Smooth muscle cell (in vitro differentiated cells): ENCODE data around the gene DNAH11. TPM values are rescaled to one million over a fixed set of nuclear protein-coding genes. Genes with fewer than 3 reads are reported as not detected.

Experiments used
- DNase-seq: peaks from one replicate; lab custom pipeline; 2025; ENCODE audit not compliant: unreplicated experiment; lab: John Stamatoyannopoulos, UW
- H2AFZ ChIP-seq: fragments of 200-600 bp; sonication (generic); 2 replicates; pipeline ENCODE4 v1.6.0; 2016; ENCODE audit warnings: antibody characterized with exemption, low read depth, mild to moderate bottlenecking
- H3F3A ChIP-seq: fragments of 200-600 bp; sonication (generic); 2 replicates; pipeline ENCODE4 v1.6.0; 2017; ENCODE audit warnings: antibody characterized with exemption, low read depth
- H3K27ac ChIP-seq: fragments of 200-600 bp; sonication (generic); 2 replicates; pipeline ENCODE4 v1.5.1; 2016; ENCODE audit warnings: low read depth, mild to moderate bottlenecking
- H3K27me3 ChIP-seq: fragments of 200-600 bp; sonication (generic); 2 replicates; pipeline ENCODE4 v1.6.1; 2016; ENCODE audit warnings: low read depth, mild to moderate bottlenecking
- H3K36me3 ChIP-seq: fragments of 200-600 bp; sonication (generic); 2 replicates; pipeline ENCODE4 v1.5.1; 2016; ENCODE audit warnings: low read depth
- H3K4me1 ChIP-seq: fragments of 200-600 bp; sonication (generic); 2 replicates; pipeline ENCODE4 v1.5.1; 2016; ENCODE audit warnings: low read depth
- H3K4me2 ChIP-seq: fragments of 200-600 bp; sonication (generic); 2 replicates; pipeline ENCODE4 v1.6.0; 2016; ENCODE audit warnings: mild to moderate bottlenecking
- H3K4me3 ChIP-seq: fragments of 200-600 bp; sonication (generic); 2 replicates; pipeline ENCODE4 v1.5.1; 2016; ENCODE audit warnings: mild to moderate bottlenecking
- H3K79me2 ChIP-seq: fragments of 200-600 bp; sonication (generic); 2 replicates; pipeline ENCODE4 v1.6.0; 2016; ENCODE audit warnings: low read depth, mild to moderate bottlenecking
- H3K9ac ChIP-seq: fragments of 200-600 bp; sonication (generic); 2 replicates; pipeline ENCODE4 v1.6.0; 2016; ENCODE audit warnings: low read depth
- H3K9me3 ChIP-seq: fragments of 200-600 bp; sonication (generic); replicated peaks from 2 replicates; pipeline ENCODE4 v1.5.1; 2016; ENCODE audit warnings: low read depth
- H4K20me1 ChIP-seq: fragments of 200-600 bp; sonication (generic); 2 replicates; pipeline ENCODE4 v1.6.0; 2016; ENCODE audit warnings: low read depth
- CTCF ChIP-seq: fragments of 200-600 bp; sonication (generic); IDR thresholded peaks from 2 replicates; pipeline ENCODE4 v1.5.1; 2017; ENCODE audit warnings: borderline replicate concordance, mild to moderate bottlenecking, antibody characterized with exemption; ENCODE audit not compliant: insufficient read depth, poor library complexity, severe bottlenecking
- WGBS: methylation state at CpG from one replicate; pipeline ENCODE4 v1.1.7; 2016; ENCODE audit warnings: low lambda C conversion rate; 5-methylcytosine and 5-hydroxymethylcytosine counted together
- polyA plus RNA-seq: library from polyadenylated mRNA; unstranded; fragments of >200 nt; fragmentation: Nextera tagmentation; extraction: Ambion mirVana; gene quantifications from 2 replicates; pipeline ENCODE4 v1.2.1, GENCODE V29; 2016
- total RNA-seq: library from RNA; depleted of rRNA; stranded (reverse); fragments of >200 nt; gene quantifications from 2 replicates; pipeline ENCODE4 v1.2.3, GENCODE V29; 2014

DNAH11 gene
- total and polyA plus RNA-seq, 2 experiments from 2014 or later, result 0.22 to 0.63 TPM

GRCh38 chr7:21565614-21566013 lies 22.8 kb downstream of the DNAH11 start:
- no peak overlapping the region for H3K9ac ChIP-seq
- no peaks in the 10 kb centered on the region for H3K79me2 ChIP-seq
- H3K4me1 ChIP-seq, result no peaks in the 10 kb centered on the region
- no peaks in the 10 kb centered on the region for H4K20me1 ChIP-seq
- no peaks in the 10 kb centered on the region for H3K27me3 ChIP-seq
- H3K4me2 ChIP-seq, result no peak overlapping the region
- H3F3A ChIP-seq, result no peaks in the 10 kb centered on the region
- WGBS, result 90% methylated on average over 7 of the region's 7 CpGs
- H3K36me3 ChIP-seq, result no peaks in the 10 kb centered on the region
- no peaks in the 10 kb centered on the region for H3K9me3 ChIP-seq
- H3K4me3 ChIP-seq, result no peak overlapping the region
- no peak for TF ChIP-seq CTCF
- DNase-seq, result no peak
- no peak overlapping the region for H2AFZ ChIP-seq
- no peak overlapping the region for H3K27ac ChIP-seq

GRCh38 chr7:21566094-21566493 lies 23.3 kb downstream of the DNAH11 start:
- Histone ChIP-seq H3K4me1 (no peaks in the 10 kb centered on the region), H3K27ac (no peak overlapping the region), H3F3A (no peaks in the 10 kb centered on the region), H3K79me2 (no peaks in the 10 kb centered on the region), H2AFZ (no peak overlapping the region), H3K36me3 (no peaks in the 10 kb centered on the region), H3K4me3 (no peak overlapping the region), H4K20me1 (no peaks in the 10 kb centered on the region), H3K9ac (no peak overlapping the region), H3K9me3 (no peaks in the 10 kb centered on the region), H3K27me3 (no peaks in the 10 kb centered on the region), H3K4me2 (no peak overlapping the region)
- TF ChIP-seq CTCF, result no peak
- WGBS, result 86% methylated on average over 4 of the region's 4 CpGs
- DNase-seq, result no peak

GRCh38 chr7:21568762-21569161 lies 25.9 kb downstream of the DNAH11 start:
- no peaks in the 10 kb centered on the region for H3F3A ChIP-seq
- no peak overlapping the region for H3K4me2 ChIP-seq
- no peak for DNase-seq
- H3K9ac ChIP-seq, result no peak overlapping the region
- peak; percentile 18 for TF ChIP-seq CTCF
- no peak overlapping the region for H3K4me3 ChIP-seq
- no peaks in the 10 kb centered on the region for H3K79me2 ChIP-seq
- 60% methylated on average over 2 of the region's 2 CpGs for WGBS
- H3K9me3 ChIP-seq, result no peaks in the 10 kb centered on the region
- H3K4me1 ChIP-seq, result no peaks in the 10 kb centered on the region
- H3K36me3 ChIP-seq, result no peaks in the 10 kb centered on the region
- H3K27me3 ChIP-seq, result peaks cover 10% of the 10 kb centered on the region
- H4K20me1 ChIP-seq, result no peaks in the 10 kb centered on the region
- no peak overlapping the region for H2AFZ ChIP-seq
- no peak overlapping the region for H3K27ac ChIP-seq
